Keratinocyte (primary cell): ENCODE data around the gene TIAM2. TPM values are rescaled to one million over a fixed set of nuclear protein-coding genes. Genes with fewer than 3 reads are reported as not detected.

ENCODE experiments used
- DNase-seq: peaks from one replicate; pipeline ENCODE4 v3.0.0-alpha.2; 2011; ENCODE audit warnings: low read depth, missing footprints, low spot score
- FAIRE-seq: peaks from 2 replicates; lab custom pipeline; 2011; peaks lifted over from hg19 to GRCh38; lab: Jason Lieb, UNC
- H2AFZ ChIP-seq: 2 replicates; pipeline ENCODE4 v1.6.0; 2012; ENCODE audit warnings: low read length, control low read depth, inconsistent platforms; ENCODE audit not compliant: control insufficient read depth
- H3K27ac ChIP-seq: 2 replicates; pipeline ENCODE4 v1.5.1; 2011; ENCODE audit warnings: low read length; ENCODE audit not compliant: control insufficient read depth, insufficient read depth
- H3K27me3 ChIP-seq: 3 replicates; pipeline ENCODE4 v1.6.0; 2011; ENCODE audit warnings: low read length; ENCODE audit not compliant: control insufficient read depth, insufficient read depth; ENCODE audit errors: extremely low read depth
- H3K36me3 ChIP-seq, 2 experiments: 2 replicates in 1 of 2; 3 replicates in 1 of 2; pipeline ENCODE4 v1.5.1; 2011; ENCODE audit warnings: low read length in 2 of 2, mild to moderate bottlenecking in 1 of 2; ENCODE audit not compliant: control insufficient read depth in 2 of 2, insufficient read depth in 2 of 2; ENCODE audit errors: extremely low read depth in 1 of 2
- H3K4me1 ChIP-seq: 3 replicates; pipeline ENCODE4 v1.5.1; 2011; ENCODE audit warnings: low read length; ENCODE audit not compliant: control insufficient read depth, insufficient read depth; ENCODE audit errors: extremely low read depth
- H3K4me2 ChIP-seq: 3 replicates; pipeline ENCODE4 v1.6.0; 2011; ENCODE audit warnings: low read depth, low read length; ENCODE audit not compliant: control insufficient read depth, insufficient read depth; ENCODE audit errors: extremely low read depth
- H3K4me3 ChIP-seq, 3 experiments: fragments of 200-600 bp in 1 of 3; sonication (generic) in 1 of 3; 2 replicates in 2 of 3; 3 replicates in 1 of 3; pipeline ENCODE4 v1.5.1; 2011 to 2016; ENCODE audit warnings: low read length in 3 of 3, mild to moderate bottlenecking in 3 of 3, control low read depth in 2 of 3, inconsistent platforms in 1 of 3, low read depth in 1 of 3, mixed read lengths in 1 of 3, mixed run types in 1 of 3, moderate library complexity in 1 of 3; ENCODE audit not compliant: control insufficient read depth in 2 of 3, insufficient read depth in 2 of 3; ENCODE audit errors: extremely low read depth in 1 of 3
- H3K79me2 ChIP-seq: 2 replicates; pipeline ENCODE4 v1.6.0; 2012; ENCODE audit warnings: low read length; ENCODE audit not compliant: control insufficient read depth, insufficient read depth
- H3K9ac ChIP-seq: 3 replicates; pipeline ENCODE4 v1.6.0; 2011; ENCODE audit warnings: low read length; ENCODE audit not compliant: control insufficient read depth, insufficient read depth; ENCODE audit errors: extremely low read depth
- H3K9me1 ChIP-seq: 3 replicates; pipeline ENCODE4 v1.6.0; 2011; ENCODE audit warnings: low read length; ENCODE audit not compliant: control insufficient read depth, insufficient read depth; ENCODE audit errors: extremely low read depth
- H3K9me3 ChIP-seq: 2 replicates; pipeline ENCODE4 v1.5.1; 2012; ENCODE audit warnings: low read depth, low read length; ENCODE audit not compliant: control insufficient read depth
- H4K20me1 ChIP-seq: 3 replicates; pipeline ENCODE4 v1.6.0; 2011; ENCODE audit warnings: low read length; ENCODE audit not compliant: control insufficient read depth, insufficient read depth; ENCODE audit errors: extremely low read depth
- EZH2 ChIP-seq: IDR thresholded peaks from one replicate; pipeline ENCODE4 v1.6.1; 2012; ENCODE audit warnings: inconsistent platforms, mild to moderate bottlenecking, low read length, moderate library complexity
- dilution Hi-C: fragments of 300-500 bp; cut with MboI; formaldehyde crosslinking; loops from one replicate; pipeline ENCODE4 v1.7.0; 2020; ENCODE audit warnings: low sequenced_read_pairs; ENCODE audit not compliant: extremely low pct_ligation_motif_present
- polyA plus RNA-seq, 5 experiments: library from polyadenylated mRNA; depleted of rRNA in 3 of 5; stranded (reverse) in 3 of 5; stranded (forward) in 1 of 5; unstranded in 1 of 5; fragments of >200 nt; gene quantifications; 1 replicate in 1 of 5; 2 replicates in 3 of 5; 3 replicates in 1 of 5; pipeline versions ENCODE4 v1.2.1 to v1.2.3, GENCODE V29; 2011 to 2012; ENCODE audit warnings: missing spikeins in 2 of 5, low read depth in 1 of 5, low replicate concordance in 1 of 5
- TF ChIP-seq, protein P1 (sequence below), 3 experiments: IDR thresholded peaks in 1 of 3; conservative IDR thresholded peaks in 1 of 3; optimal IDR thresholded peaks in 1 of 3; 2 replicates in 2 of 3; 3 replicates in 1 of 3; pipeline versions ENCODE3 to v1.5.1; 2011; ENCODE audit warnings: low read length in 3 of 3, mild to moderate bottlenecking in 3 of 3, moderate library complexity in 2 of 3, control low read depth in 1 of 3, inconsistent platforms in 1 of 3; ENCODE audit not compliant: insufficient read depth in 2 of 3; ENCODE audit errors: extremely low read depth in 1 of 3

Gene TIAM2
- polyA plus RNA-seq, 1 donor (not counting 4 experiments of a cell fraction or from before 2014, with no cell fraction given): 4.0 TPM

- TF ChIP-seq, protein P1, sequence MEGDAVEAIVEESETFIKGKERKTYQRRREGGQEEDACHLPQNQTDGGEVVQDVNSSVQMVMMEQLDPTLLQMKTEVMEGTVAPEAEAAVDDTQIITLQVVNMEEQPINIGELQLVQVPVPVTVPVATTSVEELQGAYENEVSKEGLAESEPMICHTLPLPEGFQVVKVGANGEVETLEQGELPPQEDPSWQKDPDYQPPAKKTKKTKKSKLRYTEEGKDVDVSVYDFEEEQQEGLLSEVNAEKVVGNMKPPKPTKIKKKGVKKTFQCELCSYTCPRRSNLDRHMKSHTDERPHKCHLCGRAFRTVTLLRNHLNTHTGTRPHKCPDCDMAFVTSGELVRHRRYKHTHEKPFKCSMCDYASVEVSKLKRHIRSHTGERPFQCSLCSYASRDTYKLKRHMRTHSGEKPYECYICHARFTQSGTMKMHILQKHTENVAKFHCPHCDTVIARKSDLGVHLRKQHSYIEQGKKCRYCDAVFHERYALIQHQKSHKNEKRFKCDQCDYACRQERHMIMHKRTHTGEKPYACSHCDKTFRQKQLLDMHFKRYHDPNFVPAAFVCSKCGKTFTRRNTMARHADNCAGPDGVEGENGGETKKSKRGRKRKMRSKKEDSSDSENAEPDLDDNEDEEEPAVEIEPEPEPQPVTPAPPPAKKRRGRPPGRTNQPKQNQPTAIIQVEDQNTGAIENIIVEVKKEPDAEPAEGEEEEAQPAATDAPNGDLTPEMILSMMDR (optimal IDR thresholded peaks at IDR 0.05 in 1 of 3, IDR thresholded peaks at IDR 0.05 in 1 of 3, conservative IDR thresholded peaks at IDR 0.05 in 1 of 3; ENCODE audit: extremely low read depth in 1 of 3, insufficient read depth in 2 of 3, low read length in 3 of 3): no peak
- TF ChIP-seq EZH2: no peak
- H3K9ac ChIP-seq: no peak overlapping the region
- H2AFZ ChIP-seq: no peak overlapping the region
- H4K20me1 ChIP-seq: no peaks in the 10 kb centered on the region
- H3K4me2 ChIP-seq: no peak overlapping the region
- no peak overlapping the region for H3K27ac ChIP-seq
- H3K4me3 ChIP-seq: no peak overlapping the region
- no peak for FAIRE-seq
- H3K36me3 ChIP-seq: no peaks in the 10 kb centered on the region
- dilution Hi-C loops: no loop called here
- H3K4me1 ChIP-seq: no peaks in the 10 kb centered on the region
- H3K9me3 ChIP-seq: no peaks in the 10 kb centered on the region
- DNase-seq: no peak
- no peaks in the 10 kb centered on the region for H3K9me1 ChIP-seq
- H3K27me3 ChIP-seq: no peaks in the 10 kb centered on the region
- H3K79me2 ChIP-seq: no peaks in the 10 kb centered on the region
These were observed 36.6 kb upstream of the TIAM2 start for GRCh38 chr6:154958469-154958868.

DNA sequence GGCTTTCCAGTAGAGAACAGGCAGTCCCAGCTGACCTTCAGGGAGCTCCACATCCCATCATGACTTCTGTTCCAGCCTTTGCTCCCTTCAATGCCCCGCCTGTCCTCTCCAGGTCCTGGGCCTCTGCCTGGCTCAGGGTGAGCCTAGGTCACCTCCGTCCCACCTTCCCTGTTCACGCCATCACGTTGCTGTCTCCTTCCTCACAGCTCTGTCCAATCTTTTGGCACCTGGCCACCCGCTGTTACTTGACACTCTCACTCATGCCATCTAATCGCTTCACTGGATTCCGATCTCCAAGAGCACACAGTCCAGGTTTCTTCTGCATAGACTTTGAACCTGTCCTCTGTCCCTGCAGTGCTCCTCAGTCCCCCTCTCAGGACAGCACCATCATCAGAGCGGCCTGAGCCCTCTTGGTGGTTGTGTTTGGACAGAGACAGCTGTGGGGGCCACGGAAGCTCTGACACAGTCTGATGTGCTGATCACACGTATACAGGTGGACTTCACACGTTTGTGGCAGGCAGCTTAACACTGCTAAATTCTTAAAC, 34.7 kb upstream of the TIAM2 start:
- Histone ChIP-seq H3K4me3 (no peak overlapping the region), H3K79me2 (no peaks in the 10 kb centered on the region), H3K4me1 (no peaks in the 10 kb centered on the region), H3K36me3 (no peaks in the 10 kb centered on the region), H3K9me3 (no peaks in the 10 kb centered on the region), H3K9me1 (no peaks in the 10 kb centered on the region), H2AFZ (no peak overlapping the region), H3K27ac (no peak overlapping the region), H3K27me3 (no peaks in the 10 kb centered on the region), H3K9ac (no peak overlapping the region), H4K20me1 (no peaks in the 10 kb centered on the region), H3K4me2 (no peak overlapping the region)
- TF ChIP-seq, protein P1 (optimal IDR thresholded peaks at IDR 0.05 in 1 of 3, IDR thresholded peaks at IDR 0.05 in 1 of 3, conservative IDR thresholded peaks at IDR 0.05 in 1 of 3; ENCODE audit: extremely low read depth in 1 of 3, insufficient read depth in 2 of 3, low read length in 3 of 3): no peak
- TF ChIP-seq EZH2: no peak
- FAIRE-seq (no peak), DNase-seq (no peak)
- dilution Hi-C loops: no loop called here
